Tongue (tissue), 2 donors: Measurements from ENCODE around the gene SLC25A21. TPM values are rescaled to one million over a fixed set of nuclear protein-coding genes. Genes with fewer than 3 reads are reported as not detected.
"Not testable (repeated sequence)": the region's sequence is repeated elsewhere in the genome, so short reads cannot be mapped to it uniquely, and the experiment has no call there.

Experiments used
- DNase-seq: peaks from one replicate; pipeline ENCODE4 v3.0.0-alpha.2; 2015
- total RNA-seq: library from RNA; depleted of rRNA; stranded (reverse); fragments of >200 nt; gene quantifications from one replicate; pipeline ENCODE4 v1.2.3, GENCODE V29; 2014

The SLC25A21 gene
- total RNA-seq, 1 donor from 2014 or later = 1.3 TPM

- no peak for DNase-seq
Measured at GRCh38 chr14:37088356-37089215, 83.8 kb downstream of the SLC25A21 start.

DNA sequence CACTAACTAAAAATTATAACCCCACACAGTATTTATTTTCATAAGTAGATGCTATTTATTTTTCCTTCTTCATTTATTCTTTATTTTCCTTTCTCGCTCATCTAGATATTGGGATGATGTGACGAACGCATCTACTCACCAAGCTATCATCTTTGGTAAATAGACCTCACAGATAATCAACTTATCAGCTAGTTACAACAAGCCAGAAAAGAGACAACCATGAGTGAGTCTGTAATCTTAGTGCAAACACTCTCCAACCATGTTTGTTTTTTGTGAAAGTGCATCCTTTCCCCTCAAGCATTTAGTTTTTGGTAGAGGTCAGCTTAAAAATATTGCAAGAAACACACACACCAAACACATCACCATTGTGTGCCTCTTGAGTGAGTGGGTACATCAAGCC, 84.9 kb downstream of the SLC25A21 start:
- DNase-seq = no peak

GRCh38 chr14:37083599-37083998, 88.8 kb downstream of the SLC25A21 start:
- DNase-seq = no peak

- no peak for DNase-seq
Measured at GRCh38 chr14:37082449-37082848, 90.0 kb downstream of the SLC25A21 start.

DNA sequence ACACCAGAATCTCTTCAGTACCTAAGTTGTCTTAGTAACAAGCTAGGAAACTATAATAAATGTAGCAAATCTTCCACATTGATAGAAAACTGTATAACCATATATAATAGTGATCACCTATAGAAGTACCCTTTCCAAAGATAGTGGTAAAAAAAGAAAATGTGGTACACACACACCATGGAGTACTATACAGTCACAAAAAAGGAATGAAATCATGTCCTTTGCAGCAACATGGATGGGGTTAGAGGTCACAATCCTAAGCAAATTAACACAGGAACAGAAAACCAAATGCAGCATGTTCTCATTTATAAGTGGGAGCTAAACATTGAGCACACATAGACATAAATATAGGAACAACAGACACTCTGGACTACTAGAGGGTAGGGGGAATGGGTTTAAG, 90.5 kb downstream of the SLC25A21 start:
- DNase-seq = no peak

- no peak for DNase-seq
Measured at GRCh38 chr14:37081218-37081617, 91.2 kb downstream of the SLC25A21 start.

GRCh38 chr14:37078131-37078530, 94.3 kb downstream of the SLC25A21 start:
- no peak for DNase-seq

GRCh38 chr14:37074320-37074719, 98.1 kb downstream of the SLC25A21 start:
- not testable (repeated sequence) for DNase-seq

DNA sequence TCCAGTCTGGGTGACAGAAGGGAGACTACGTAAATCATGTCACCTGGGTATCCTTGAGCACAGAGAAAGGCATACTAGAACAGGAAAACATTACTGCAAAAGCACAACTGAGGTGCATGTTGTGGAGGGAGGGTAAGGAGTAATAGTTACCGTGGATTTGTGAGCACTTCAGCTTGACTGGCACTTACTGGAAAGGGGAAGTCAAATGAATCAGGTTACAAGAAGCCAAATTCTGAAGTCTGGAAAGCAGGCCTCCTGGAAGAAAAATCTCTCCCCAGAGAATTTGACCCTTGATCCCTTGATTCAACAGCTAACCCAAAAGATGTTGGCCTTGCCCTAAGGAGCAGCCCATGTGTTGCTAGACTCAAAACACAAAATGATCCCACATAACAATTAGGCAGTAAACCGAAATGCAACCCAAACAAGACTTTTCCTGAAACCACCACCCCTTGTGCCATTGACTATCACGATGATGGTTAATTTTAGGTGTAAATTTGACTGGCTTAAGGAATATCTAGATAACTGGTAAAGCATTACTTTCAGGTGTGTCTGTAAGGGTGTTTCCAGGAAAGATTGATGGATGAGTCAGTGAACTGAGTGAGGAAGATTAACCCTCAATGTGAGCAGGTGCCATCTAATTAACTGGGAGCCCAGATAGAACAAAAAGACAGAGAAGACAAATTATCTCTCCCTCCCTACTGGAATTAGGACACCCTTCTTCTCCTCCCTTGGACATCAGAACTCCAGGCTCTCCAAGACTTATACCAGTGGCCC, 108.8 kb downstream of the SLC25A21 start:
- DNase-seq = no peak

DNA sequence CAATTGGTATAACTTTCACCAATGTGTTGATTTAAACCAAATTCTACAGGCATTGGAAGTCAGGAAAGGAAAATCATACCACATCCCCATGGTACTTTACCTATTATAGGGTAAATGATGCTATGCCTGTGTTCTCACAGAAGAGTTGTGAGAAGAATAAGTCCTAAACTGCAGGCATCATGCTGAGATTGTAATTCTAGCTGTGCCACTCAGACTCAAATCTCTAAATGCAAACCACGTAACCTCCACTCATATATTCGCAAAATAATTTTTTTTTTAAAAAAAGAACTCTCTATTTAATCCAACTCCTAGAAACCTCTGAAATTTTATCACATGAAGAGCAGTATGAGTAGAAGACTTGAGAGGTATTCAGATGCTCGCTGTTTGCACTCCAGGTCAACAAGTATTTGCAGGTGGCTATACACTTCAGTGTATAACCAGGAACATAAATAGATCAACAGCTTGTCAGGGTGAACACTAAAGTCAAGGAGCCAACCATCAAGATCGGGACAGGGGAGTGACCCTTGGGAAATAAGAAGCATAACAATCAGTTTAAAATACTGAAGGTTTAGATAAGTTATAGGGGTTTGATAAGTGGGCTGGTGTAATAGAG, 110.1 kb downstream of the SLC25A21 start:
- no peak for DNase-seq

DNA sequence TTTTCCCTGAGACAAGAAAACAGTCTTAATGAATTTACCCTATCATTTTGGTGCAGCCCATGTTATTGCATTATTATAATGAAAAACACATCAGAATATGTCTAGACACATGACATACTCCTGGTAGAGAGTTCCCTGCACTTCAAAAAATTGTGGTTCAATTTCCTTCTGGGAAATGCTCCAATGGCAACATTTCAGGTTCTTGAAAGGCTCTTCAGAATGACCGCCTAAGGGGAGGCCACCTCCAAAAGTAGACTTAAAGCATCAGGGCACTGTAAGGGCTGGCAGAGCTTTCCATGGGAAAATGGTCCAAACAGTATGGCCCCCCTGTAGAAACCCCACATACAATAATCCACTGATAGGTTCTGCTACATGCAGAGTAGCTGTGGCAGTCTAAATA, 110.7 kb downstream of the SLC25A21 start:
- DNase-seq = peak; percentile 53

- peak; percentile 26 for DNase-seq
Measured at GRCh38 chr14:37060496-37061260, 111.7 kb downstream of the SLC25A21 start.

GRCh38 chr14:37057776-37058175, 114.6 kb downstream of the SLC25A21 start:
- no peak for DNase-seq

GRCh38 chr14:37056473-37056872, 115.9 kb downstream of the SLC25A21 start:
- no peak for DNase-seq

GRCh38 chr14:37054869-37055268, 117.5 kb downstream of the SLC25A21 start:
- DNase-seq = no peak

DNA sequence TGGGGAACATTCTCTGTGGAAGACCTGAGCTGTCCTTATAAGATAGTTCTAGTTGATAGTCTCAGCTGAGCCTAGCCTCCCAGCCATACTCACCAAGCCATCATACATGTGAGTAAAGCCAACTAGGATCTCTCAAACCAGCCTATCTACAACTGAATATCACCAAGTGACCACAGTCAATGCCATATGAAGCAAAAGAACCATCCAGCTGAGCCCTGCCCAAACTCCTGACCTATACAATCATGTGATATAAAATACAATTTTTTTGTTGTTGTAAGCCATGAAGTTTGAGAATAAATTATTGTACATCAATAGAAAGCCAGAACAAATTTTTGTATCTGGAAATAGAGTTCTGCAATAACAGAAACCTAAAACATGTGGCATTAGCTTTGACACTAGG, 118.3 kb downstream of the SLC25A21 start:
- DNase-seq = no peak

DNA sequence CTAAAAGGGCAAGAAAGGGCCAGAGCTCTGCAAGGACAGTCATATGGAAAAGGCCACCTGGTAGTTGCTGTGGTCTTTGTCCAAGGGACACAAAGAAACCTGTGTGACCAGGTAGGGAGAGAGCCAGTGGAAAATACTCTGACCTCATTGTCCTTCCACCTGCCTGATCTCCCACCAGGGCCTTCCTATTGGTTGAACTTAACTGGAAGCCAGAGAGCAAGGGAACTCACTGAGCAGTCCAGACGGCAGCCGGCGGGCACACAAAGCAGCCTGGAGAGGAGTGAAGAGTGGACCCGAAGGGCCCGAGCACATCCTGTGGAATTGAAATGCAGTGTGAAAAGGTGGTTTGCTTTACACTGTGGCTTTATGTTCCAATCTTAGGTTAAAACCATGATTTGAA, 120.7 kb downstream of the SLC25A21 start:
- DNase-seq = no peak

DNA sequence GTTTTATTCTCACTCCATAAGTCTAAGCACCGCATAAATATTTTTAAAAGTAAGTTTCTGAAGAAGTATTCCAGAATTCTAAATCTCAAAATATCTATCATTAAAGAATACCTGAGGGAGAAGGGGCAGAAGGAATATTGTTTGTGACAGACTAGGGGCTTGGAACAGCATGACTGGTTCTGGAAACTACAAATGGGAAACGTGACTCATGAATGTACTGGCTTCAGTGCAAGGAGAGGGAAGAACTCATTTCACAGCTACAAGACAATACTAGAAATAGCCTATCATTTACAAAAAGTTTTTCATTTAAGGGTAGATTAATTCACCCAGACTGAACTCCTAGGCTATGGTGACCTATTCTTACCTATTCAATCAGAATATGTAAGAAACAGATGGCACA, 121.3 kb downstream of the SLC25A21 start:
- DNase-seq = no peak

DNA sequence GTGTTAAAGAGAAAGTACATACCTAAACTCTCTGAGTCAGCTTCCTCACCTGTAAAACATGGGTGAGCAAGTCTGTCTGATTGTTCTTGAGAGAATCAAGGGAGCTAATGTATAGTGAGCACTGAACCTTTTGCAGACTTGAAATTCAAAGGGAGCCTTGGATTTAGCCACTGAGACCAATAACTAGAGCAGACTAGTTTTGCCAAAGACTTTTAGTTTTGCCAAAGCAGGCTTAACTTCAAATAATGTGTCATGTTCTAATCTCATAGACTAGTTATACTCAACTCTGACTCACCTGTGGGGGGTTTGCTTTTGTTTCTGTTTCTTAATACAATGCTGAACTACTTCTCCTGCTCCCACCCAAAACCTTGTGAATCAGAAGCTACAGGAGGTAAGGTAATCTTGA, 123.7 kb downstream of the SLC25A21 start:
- DNase-seq = no peak

- no peak for DNase-seq
Measured at GRCh38 chr14:37047996-37048395, 124.4 kb downstream of the SLC25A21 start.

GRCh38 chr14:37047226-37047625, 125.2 kb downstream of the SLC25A21 start:
- no peak for DNase-seq

- DNase-seq = no peak
Measured at GRCh38 chr14:37046815-37047214, 125.6 kb downstream of the SLC25A21 start.
